ENCODE data around the gene ABI3BP. TPM values are rescaled to one million over a fixed set of nuclear protein-coding genes. Genes with fewer than 3 reads are reported as not detected.

Gene ABI3BP
- total RNA-seq, 1 experiment from 2014 or later = 0.28 TPM

DNA sequence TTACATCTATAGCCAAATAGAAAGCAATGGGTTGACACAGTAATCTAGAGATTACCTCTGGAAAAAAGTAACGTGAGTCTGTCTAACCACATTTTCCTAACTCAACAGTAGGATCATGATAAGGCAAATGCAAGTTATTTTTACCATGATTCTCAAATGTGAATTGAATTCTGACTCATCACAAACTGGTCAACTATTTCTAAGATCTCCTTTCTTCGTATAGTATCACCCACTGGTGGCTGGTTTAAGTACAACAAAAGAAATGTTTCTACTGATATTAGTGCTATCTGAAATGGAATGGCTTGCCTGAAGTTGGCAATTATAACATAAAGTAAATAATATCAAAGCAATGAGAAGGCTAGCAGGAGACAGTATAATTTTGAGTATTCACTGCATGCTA, 102.2 kb downstream of the ABI3BP start:
- TF ChIP-seq, protein P1, sequence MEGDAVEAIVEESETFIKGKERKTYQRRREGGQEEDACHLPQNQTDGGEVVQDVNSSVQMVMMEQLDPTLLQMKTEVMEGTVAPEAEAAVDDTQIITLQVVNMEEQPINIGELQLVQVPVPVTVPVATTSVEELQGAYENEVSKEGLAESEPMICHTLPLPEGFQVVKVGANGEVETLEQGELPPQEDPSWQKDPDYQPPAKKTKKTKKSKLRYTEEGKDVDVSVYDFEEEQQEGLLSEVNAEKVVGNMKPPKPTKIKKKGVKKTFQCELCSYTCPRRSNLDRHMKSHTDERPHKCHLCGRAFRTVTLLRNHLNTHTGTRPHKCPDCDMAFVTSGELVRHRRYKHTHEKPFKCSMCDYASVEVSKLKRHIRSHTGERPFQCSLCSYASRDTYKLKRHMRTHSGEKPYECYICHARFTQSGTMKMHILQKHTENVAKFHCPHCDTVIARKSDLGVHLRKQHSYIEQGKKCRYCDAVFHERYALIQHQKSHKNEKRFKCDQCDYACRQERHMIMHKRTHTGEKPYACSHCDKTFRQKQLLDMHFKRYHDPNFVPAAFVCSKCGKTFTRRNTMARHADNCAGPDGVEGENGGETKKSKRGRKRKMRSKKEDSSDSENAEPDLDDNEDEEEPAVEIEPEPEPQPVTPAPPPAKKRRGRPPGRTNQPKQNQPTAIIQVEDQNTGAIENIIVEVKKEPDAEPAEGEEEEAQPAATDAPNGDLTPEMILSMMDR (conservative IDR thresholded peaks at IDR 0.05) = no peak; the same call in 2 of the 3 replicates
- Mint-ChIP-seq H3K9me3 (no peaks in the 10 kb centered on the region), H3K4me1 (peaks cover 3 to 5% of the 10 kb centered on the region in 2 experiments), H3K4me3 (no peak overlapping the region), H3K27me3 (ENCODE audit: low read depth) (peaks cover 3% of the 10 kb centered on the region; the same call in 1 of the 2 replicates), H3K36me3 (ENCODE audit: insufficient read depth in 1 of 3, low read depth in 3 of 3) (no peaks in the 10 kb centered on the region), H3K27ac (no peak overlapping the region)
- H3K4ac ChIP-seq (ENCODE audit: low read depth, low read length) = no peak overlapping the region
- H3K9ac ChIP-seq (ENCODE audit: extremely low read depth, insufficient read length, low read length) = no peak overlapping the region
- no peak overlapping the region for H3K14ac ChIP-seq (ENCODE audit: insufficient read depth, low read length)
- no peak overlapping the region for H3K23ac ChIP-seq (ENCODE audit: insufficient read length, low read depth, low read length)
- H3K27ac ChIP-seq (ENCODE audit: insufficient read length, low read depth, low read length) = no peak overlapping the region
- no peak overlapping the region for H2BK15ac ChIP-seq (ENCODE audit: low read depth, low read length)
- no peak for DNase-seq
- H3K79me2 ChIP-seq (ENCODE audit: insufficient read depth, low read length) = no peaks in the 10 kb centered on the region
- no peak overlapping the region for H3K18ac ChIP-seq (ENCODE audit: insufficient read length, low read depth, low read length)
- H2AFZ ChIP-seq (ENCODE audit: low read length) = no peak overlapping the region
- no peak overlapping the region for H4K91ac ChIP-seq (ENCODE audit: insufficient read length, low read depth, low read length)
- H4K5ac ChIP-seq (ENCODE audit: insufficient read length, low read depth, low read length) = no peak overlapping the region
- no peak overlapping the region for H2BK12ac ChIP-seq (ENCODE audit: insufficient read length, low read depth, low read length)
- no peak overlapping the region for H2BK5ac ChIP-seq (ENCODE audit: insufficient read length, low read length)
- H3K27me3 ChIP-seq (ENCODE audit: insufficient read depth, low read length) = no peaks in the 10 kb centered on the region
- WGBS (ENCODE audit: extremely low coverage, insufficient read length, low lambda C conversion rate) = no CpG with 5 or more reads among the region's 2 CpGs
- no peak overlapping the region for H2AK5ac ChIP-seq (ENCODE audit: insufficient read length, low read length)
- H3K23me2 ChIP-seq (ENCODE audit: insufficient read length, low read depth, low read length, poor library complexity, severe bottlenecking) = no peaks in the 10 kb centered on the region
- H2BK120ac ChIP-seq (ENCODE audit: low read depth, low read length, poor library complexity, severe bottlenecking) = no peak overlapping the region
- no peak overlapping the region for H3K4me2 ChIP-seq (ENCODE audit: insufficient read depth, insufficient read length, low read length)
- no peak overlapping the region for H3K56ac ChIP-seq (ENCODE audit: insufficient read length, low read depth, low read length)
- H2BK20ac ChIP-seq (ENCODE audit: low read depth, low read length, poor library complexity, severe bottlenecking) = no peak overlapping the region
- no peaks in the 10 kb centered on the region for H3K79me1 ChIP-seq (ENCODE audit: insufficient read depth, low read depth, low read length, poor library complexity, severe bottlenecking)
- H4K8ac ChIP-seq (replicated peaks; ENCODE audit: insufficient read length, low read depth, low read length) = no peak overlapping the region
- no peaks in the 10 kb centered on the region for H3K4me1 ChIP-seq (ENCODE audit: insufficient read depth, low read length)
- H3K9me3 ChIP-seq (ENCODE audit: control insufficient read depth, low read depth, low read length) = no peaks in the 10 kb centered on the region
- H4K20me1 ChIP-seq (ENCODE audit: control insufficient read depth, insufficient read depth, insufficient read length) = no peaks in the 10 kb centered on the region
- no peak overlapping the region for H3T11ph ChIP-seq (ENCODE audit: low read length)

All from H9 (cell line).